ENCODE measurements around the gene GFY. TPM values are rescaled to one million over a fixed set of nuclear protein-coding genes. Genes with fewer than 3 reads are reported as not detected.

The GFY gene
- polyA plus RNA-seq, 2 donors: not detected

DNA sequence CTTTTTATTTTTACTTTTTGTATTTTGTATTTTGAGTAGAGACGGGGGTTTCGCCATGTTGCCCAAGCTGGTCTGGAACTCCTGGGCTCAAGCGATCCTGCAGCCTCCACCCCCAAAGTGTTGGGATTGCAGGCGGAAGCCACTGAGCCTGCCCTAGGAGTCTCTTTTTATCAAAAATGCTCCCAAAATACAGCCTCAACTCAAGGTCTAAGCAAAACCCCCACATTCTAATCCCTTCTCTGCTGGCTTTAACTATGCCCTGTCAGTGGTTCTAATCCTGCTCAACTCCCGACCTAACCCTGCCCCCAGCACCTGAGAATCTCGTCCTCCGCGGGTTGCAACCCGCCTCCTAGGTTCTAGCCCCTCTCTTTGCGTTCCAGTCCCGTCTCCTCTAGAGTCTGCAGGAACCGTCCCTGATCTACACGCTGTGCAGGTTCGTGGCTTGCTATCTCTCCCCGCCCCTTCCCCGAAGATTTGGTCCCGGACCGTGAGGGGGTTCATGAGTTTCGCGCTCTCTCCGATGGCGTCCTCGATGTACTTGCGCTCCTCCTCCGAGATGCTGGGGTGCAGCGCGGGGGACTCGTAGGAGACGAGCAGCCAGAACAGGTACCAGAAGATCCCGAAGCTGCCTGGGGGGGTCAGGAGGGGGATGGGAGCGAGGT is 8.2 kb downstream of the GFY start:
- 21 to 29% methylated on average over 31 of the region's 31 CpGs for WGBS, 2 donors
- Histone ChIP-seq H3K4me1 (ENCODE audit: control insufficient read depth in 2 of 2, insufficient read depth in 2 of 2, low read length in 1 of 2) (peaks cover 0 to 2% of the 10 kb centered on the region in 2 donors), H3K27ac (ENCODE audit: low read depth in 2 of 2, low read length in 1 of 2) (no peak overlapping the region), H3K4me3 (ENCODE audit: low read depth in 1 of 2, low read length in 2 of 2) (no peak overlapping the region), H3K9me3 (ENCODE audit: control insufficient read depth in 2 of 2, insufficient read depth in 1 of 2, low read depth in 1 of 2, low read length in 1 of 2) (peaks cover 0 to 12% of the 10 kb centered on the region in 2 donors), H3K36me3 (ENCODE audit: control insufficient read depth in 2 of 2, insufficient read depth in 2 of 2, low read length in 1 of 2) (no peaks in the 10 kb centered on the region), H3K27me3 (ENCODE audit: control insufficient read depth in 1 of 2, insufficient read depth in 2 of 2, low read length in 2 of 2) (peaks cover 0 to 25% of the 10 kb centered on the region in 2 donors)

GRCh38 chr19:49434907-49435583 is 9.9 kb downstream of the GFY start:
- H3K4me1 ChIP-seq (ENCODE audit: control insufficient read depth in 2 of 2, insufficient read depth in 2 of 2, low read length in 1 of 2): peaks cover 0 to 2% of the 10 kb centered on the region in 2 donors
- peaks cover 0 to 12% of the 10 kb centered on the region in 2 donors for H3K9me3 ChIP-seq (ENCODE audit: control insufficient read depth in 2 of 2, insufficient read depth in 1 of 2, low read depth in 1 of 2, low read length in 1 of 2)
- H3K36me3 ChIP-seq (ENCODE audit: control insufficient read depth in 2 of 2, insufficient read depth in 2 of 2, low read length in 1 of 2): no peaks in the 10 kb centered on the region
- H3K4me3 ChIP-seq (ENCODE audit: low read depth in 1 of 2, low read length in 2 of 2): no peak overlapping the region
- H3K27me3 ChIP-seq (ENCODE audit: control insufficient read depth in 1 of 2, insufficient read depth in 2 of 2, low read length in 2 of 2): peaks cover 0 to 22% of the 10 kb centered on the region in 2 donors
- 87 to 89% methylated on average over 18 of the region's 18 CpGs for WGBS, 2 donors
- no peak overlapping the region for H3K27ac ChIP-seq (ENCODE audit: low read depth in 2 of 2, low read length in 1 of 2)

GRCh38 chr19:49435670-49436069 is 10.5 kb downstream of the GFY start:
- Histone ChIP-seq H3K27me3 (ENCODE audit: control insufficient read depth in 1 of 2, insufficient read depth in 2 of 2, low read length in 2 of 2) (peaks cover 0 to 22% of the 10 kb centered on the region in 2 donors), H3K9me3 (ENCODE audit: control insufficient read depth in 2 of 2, insufficient read depth in 1 of 2, low read depth in 1 of 2, low read length in 1 of 2) (peaks cover 0 to 12% of the 10 kb centered on the region in 2 donors), H3K4me1 (ENCODE audit: control insufficient read depth in 2 of 2, insufficient read depth in 2 of 2, low read length in 1 of 2) (peaks cover 0 to 2% of the 10 kb centered on the region in 2 donors), H3K36me3 (ENCODE audit: control insufficient read depth in 2 of 2, insufficient read depth in 2 of 2, low read length in 1 of 2) (no peaks in the 10 kb centered on the region), H3K27ac (ENCODE audit: low read depth in 2 of 2, low read length in 1 of 2) (no peak overlapping the region), H3K4me3 (ENCODE audit: low read depth in 1 of 2, low read length in 2 of 2) (no peak overlapping the region)
- 86 to 87% methylated on average over 10 of the region's 10 CpGs for WGBS, 2 donors

DNA sequence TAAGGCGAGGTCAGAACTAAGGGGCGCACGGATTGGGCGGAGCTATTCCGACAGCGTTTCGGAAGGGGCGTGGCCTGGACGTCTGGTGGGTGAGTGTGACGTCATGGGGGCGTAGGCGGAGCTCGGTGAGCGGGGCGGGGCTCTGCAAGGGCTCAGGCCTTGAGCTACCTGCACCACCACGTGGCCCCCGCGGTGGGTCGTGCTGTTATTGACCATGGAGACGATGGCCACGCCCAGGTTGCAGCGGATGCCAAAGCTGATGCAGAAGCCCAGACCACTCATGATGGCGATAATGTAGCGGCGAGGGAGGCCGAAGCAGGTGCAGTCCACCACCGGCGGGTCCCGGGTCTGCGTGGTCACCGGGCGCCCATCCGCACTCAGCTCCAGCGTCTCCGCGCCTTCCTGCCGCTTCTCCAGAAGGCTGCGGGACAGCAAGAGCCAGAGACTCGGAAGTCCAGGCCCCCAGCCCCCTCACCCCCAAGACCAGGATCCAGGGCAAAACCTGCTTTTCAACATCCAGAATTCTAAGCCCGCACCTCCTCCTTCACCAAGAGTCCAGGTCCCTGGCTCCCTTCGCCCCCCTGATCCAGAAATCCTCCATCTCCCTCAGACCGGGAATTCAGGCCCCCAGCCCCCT is 11.3 kb downstream of the GFY start:
- peaks cover 2% of the 10 kb centered on the region in 2 donors for H3K4me1 ChIP-seq (ENCODE audit: control insufficient read depth in 2 of 2, insufficient read depth in 2 of 2, low read length in 1 of 2)
- WGBS, 2 donors: 15 to 20% methylated on average over 31 to 42 of the region's 42 CpGs
- H3K9me3 ChIP-seq (ENCODE audit: control insufficient read depth in 2 of 2, insufficient read depth in 1 of 2, low read depth in 1 of 2, low read length in 1 of 2): peaks cover 0 to 9% of the 10 kb centered on the region in 2 donors
- no peak overlapping the region for H3K27ac ChIP-seq (ENCODE audit: low read depth in 2 of 2, low read length in 1 of 2)
- no peaks in the 10 kb centered on the region for H3K36me3 ChIP-seq (ENCODE audit: control insufficient read depth in 2 of 2, insufficient read depth in 2 of 2, low read length in 1 of 2)
- H3K27me3 ChIP-seq (ENCODE audit: control insufficient read depth in 1 of 2, insufficient read depth in 2 of 2, low read length in 2 of 2): peaks cover 0 to 24% of the 10 kb centered on the region in 2 donors
- H3K4me3 ChIP-seq (ENCODE audit: low read depth in 1 of 2, low read length in 2 of 2): no peak overlapping the region

DNA sequence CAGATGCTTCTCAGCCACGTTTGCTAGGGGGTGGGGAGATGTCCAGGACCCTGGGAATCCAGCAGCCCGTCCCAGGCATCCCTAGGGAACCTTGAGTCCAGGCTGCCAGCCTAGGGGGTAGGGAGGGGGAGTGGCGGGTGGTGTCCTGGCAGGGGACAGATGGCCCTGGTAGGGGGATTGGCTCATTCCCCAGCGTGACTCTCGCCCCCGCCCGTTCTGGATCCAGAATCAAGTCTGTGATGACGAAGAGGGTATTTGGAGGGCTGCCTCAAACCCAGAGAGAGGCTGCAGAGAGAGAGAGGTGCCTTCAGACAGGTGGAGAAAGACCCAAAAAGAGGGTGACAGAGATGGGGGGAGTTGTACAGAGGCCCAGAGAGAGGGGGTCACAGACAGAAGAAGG is 12.0 kb downstream of the GFY start:
- Histone ChIP-seq H3K4me1 (ENCODE audit: control insufficient read depth in 2 of 2, insufficient read depth in 2 of 2, low read length in 1 of 2) (peaks cover 2% of the 10 kb centered on the region in 2 donors), H3K36me3 (ENCODE audit: control insufficient read depth in 2 of 2, insufficient read depth in 2 of 2, low read length in 1 of 2) (no peaks in the 10 kb centered on the region), H3K4me3 (ENCODE audit: low read depth in 1 of 2, low read length in 2 of 2) (no peak overlapping the region), H3K27ac (ENCODE audit: low read depth in 2 of 2, low read length in 1 of 2) (no peak overlapping the region), H3K9me3 (ENCODE audit: control insufficient read depth in 2 of 2, insufficient read depth in 1 of 2, low read depth in 1 of 2, low read length in 1 of 2) (peaks cover 0 to 5% of the 10 kb centered on the region in 2 donors), H3K27me3 (ENCODE audit: control insufficient read depth in 1 of 2, insufficient read depth in 2 of 2, low read length in 2 of 2) (peaks cover 0 to 22% of the 10 kb centered on the region in 2 donors)
- 13% methylated on average over 8 of the region's 8 CpGs for WGBS, 2 donors

DNA sequence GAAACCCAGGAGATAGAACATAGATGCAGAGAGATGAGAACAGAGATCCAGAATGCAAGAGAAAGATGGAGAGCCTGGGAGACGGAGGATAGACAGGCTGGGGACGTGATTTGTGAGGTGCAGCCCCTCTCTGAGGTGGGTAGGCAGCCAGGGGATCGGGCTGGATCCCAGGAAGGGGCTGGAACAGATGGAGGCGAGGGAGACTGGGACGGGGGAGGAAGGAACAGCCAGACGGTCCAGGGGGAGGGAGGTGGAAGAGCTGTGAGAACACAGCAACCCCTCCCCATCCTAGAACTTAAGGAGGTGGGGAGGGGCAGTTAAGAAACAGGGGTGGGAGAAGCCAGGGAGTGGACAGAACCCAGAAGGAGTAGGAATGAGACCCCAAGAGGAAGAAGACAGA is 13.1 kb downstream of the GFY start:
- H3K9me3 ChIP-seq (ENCODE audit: control insufficient read depth in 2 of 2, insufficient read depth in 1 of 2, low read depth in 1 of 2, low read length in 1 of 2): peaks cover 0 to 5% of the 10 kb centered on the region in 2 donors
- no peak overlapping the region for H3K4me3 ChIP-seq (ENCODE audit: low read depth in 1 of 2, low read length in 2 of 2)
- H3K27ac ChIP-seq (ENCODE audit: low read depth in 2 of 2, low read length in 1 of 2): no peak overlapping the region
- no peaks in the 10 kb centered on the region for H3K36me3 ChIP-seq (ENCODE audit: control insufficient read depth in 2 of 2, insufficient read depth in 2 of 2, low read length in 1 of 2)
- H3K27me3 ChIP-seq (ENCODE audit: control insufficient read depth in 1 of 2, insufficient read depth in 2 of 2, low read length in 2 of 2): peaks cover 0 to 17% of the 10 kb centered on the region in 2 donors
- H3K4me1 ChIP-seq (ENCODE audit: control insufficient read depth in 2 of 2, insufficient read depth in 2 of 2, low read length in 1 of 2): peaks cover 2% of the 10 kb centered on the region in 2 donors
- WGBS, 2 donors: 9 to 20% methylated on average over 6 of the region's 6 CpGs

- peaks cover 2% of the 10 kb centered on the region in 2 donors for H3K4me1 ChIP-seq (ENCODE audit: control insufficient read depth in 2 of 2, insufficient read depth in 2 of 2, low read length in 1 of 2)
- H3K27me3 ChIP-seq (ENCODE audit: control insufficient read depth in 1 of 2, insufficient read depth in 2 of 2, low read length in 2 of 2): peaks cover 0 to 12% of the 10 kb centered on the region in 2 donors
- H3K27ac ChIP-seq (ENCODE audit: low read depth in 2 of 2, low read length in 1 of 2): no peak overlapping the region
- peaks cover 0 to 5% of the 10 kb centered on the region in 2 donors for H3K9me3 ChIP-seq (ENCODE audit: control insufficient read depth in 2 of 2, insufficient read depth in 1 of 2, low read depth in 1 of 2, low read length in 1 of 2)
- no peaks in the 10 kb centered on the region for H3K36me3 ChIP-seq (ENCODE audit: control insufficient read depth in 2 of 2, insufficient read depth in 2 of 2, low read length in 1 of 2)
- H3K4me3 ChIP-seq (ENCODE audit: low read depth in 1 of 2, low read length in 2 of 2): no peak overlapping the region
- 36 to 37% methylated on average over 6 of the region's 6 CpGs for WGBS, 2 donors
Observed at GRCh38 chr19:49439836-49440235, 14.6 kb downstream of the GFY start.

- Histone ChIP-seq H3K9me3 (ENCODE audit: control insufficient read depth in 2 of 2, insufficient read depth in 1 of 2, low read depth in 1 of 2, low read length in 1 of 2) (peaks cover 0 to 5% of the 10 kb centered on the region in 2 donors), H3K4me1 (ENCODE audit: control insufficient read depth in 2 of 2, insufficient read depth in 2 of 2, low read length in 1 of 2) (peaks cover 2% of the 10 kb centered on the region in 2 donors), H3K36me3 (ENCODE audit: control insufficient read depth in 2 of 2, insufficient read depth in 2 of 2, low read length in 1 of 2) (no peaks in the 10 kb centered on the region), H3K4me3 (ENCODE audit: low read depth in 1 of 2, low read length in 2 of 2) (no peak overlapping the region), H3K27ac (ENCODE audit: low read depth in 2 of 2, low read length in 1 of 2) (no peak overlapping the region), H3K27me3 (ENCODE audit: control insufficient read depth in 1 of 2, insufficient read depth in 2 of 2, low read length in 2 of 2) (peaks cover 0 to 12% of the 10 kb centered on the region in 2 donors)
- WGBS, 2 donors: 20 to 33% methylated on average over 14 to 18 of the region's 19 CpGs
Observed at GRCh38 chr19:49440439-49441209, 15.4 kb downstream of the GFY start.

Measured in esophagus (tissue), 2 donors.